Prostate gland (tissue), 2 donors: ENCODE measurements around the gene SORBS1. TPM values are rescaled to one million over a fixed set of nuclear protein-coding genes. Genes with fewer than 3 reads are reported as not detected.
A peak's percentile ranks its signal among the peaks of the same experiment; 100 is the strongest.

ENCODE experiments used
- DNase-seq: peaks from one replicate; pipeline ENCODE4 v3.0.0-alpha.2; 2019; ENCODE audit warnings: low spot score
- H3K27ac ChIP-seq, 2 donors: fragments of 200-600 bp; sonication (generic); 2 replicates each; pipeline ENCODE4 v1.5.1; 2017 to 2019
- H3K27me3 ChIP-seq: fragments of 200-600 bp; sonication (generic); replicated peaks from 2 replicates; pipeline ENCODE4 v1.5.1; 2019; ENCODE audit not compliant: insufficient read depth
- H3K36me3 ChIP-seq, 2 donors: fragments of 200-600 bp; sonication (generic); 1 replicate in 1 of 2; 2 replicates in 1 of 2; pipeline versions ENCODE4 v1.5.1 to v1.8.1; 2017 to 2019
- H3K4me1 ChIP-seq: fragments of 200-600 bp; sonication (generic); replicated peaks from 2 replicates; pipeline ENCODE4 v1.5.1; 2019
- H3K4me3 ChIP-seq, 2 donors: fragments of 200-600 bp; sonication (generic); 2 replicates each; pipeline ENCODE4 v1.5.1; 2017 to 2019
- H3K9me3 ChIP-seq: fragments of 200-600 bp; sonication (generic); 2 replicates; pipeline ENCODE4 v1.5.1; 2017
- CTCF ChIP-seq, 4 experiments: fragments of 200-600 bp in 2 of 4; fragments of 450-650 bp in 2 of 4; sonication (generic) in 2 of 4; IDR thresholded peaks; 1 replicate in 3 of 4; 2 replicates in 1 of 4; pipeline ENCODE4 v1.5.1; 2016 to 2019; ENCODE audit warnings: antibody characterized with exemption in 4 of 4, mild to moderate bottlenecking in 2 of 4, moderate library complexity in 2 of 4
- POLR2A ChIP-seq: fragments of 450-650 bp; IDR thresholded peaks from one replicate; pipeline ENCODE4 v1.6.1; 2016; ENCODE audit warnings: antibody characterized with exemption, mild to moderate bottlenecking
- POLR2AphosphoS5 ChIP-seq: sonication (generic); formaldehyde crosslinking; IDR thresholded peaks from one replicate; pipeline ENCODE4 v1.6.1; 2017; ENCODE audit warnings: antibody characterized with exemption
- WGBS: methylation state at CpG from one replicate; pipeline ENCODE4 v1.1.5; 2018; 5-methylcytosine and 5-hydroxymethylcytosine counted together
- intact Hi-C: fragments of 100-400 bp; cut with DNase I; formaldehyde crosslinking; loops from one replicate; pipeline ENCODE4 v1.14.2; 2022
- total RNA-seq, 2 donors: library from RNA; depleted of rRNA; stranded (reverse); fragments of >200 nt; gene quantifications; one replicate each; pipeline ENCODE4 v1.1.0, GENCODE V29; 2016

Gene SORBS1
- total RNA-seq, 2 donors from 2014 or later: 84.6 to 189 TPM

- Histone ChIP-seq H3K4me1 (no peaks in the 10 kb centered on the region), H3K27me3 (no peaks in the 10 kb centered on the region), H3K36me3 (no peaks in the 10 kb centered on the region), H3K9me3 (no peaks in the 10 kb centered on the region), H3K4me3 (no peak overlapping the region), H3K27ac (peak overlapping the region in 1 of 2 donors; percentile 36)
- TF ChIP-seq POLR2AphosphoS5: no peak
- no peak for TF ChIP-seq CTCF (IDR thresholded peaks at IDR 0.05)
- no peak for TF ChIP-seq POLR2A
- WGBS: 74% methylated on average over 2 of the region's 2 CpGs
- DNase-seq: no peak
- intact Hi-C loops: no loop called here
Observed at GRCh38 chr10:95458014-95458413, 103.2 kb downstream of the SORBS1 start.

- no peaks in the 10 kb centered on the region for H3K36me3 ChIP-seq
- TF ChIP-seq CTCF (IDR thresholded peaks at IDR 0.05) (no peak), POLR2A (no peak), POLR2AphosphoS5 (no peak)
- no peak for DNase-seq
- no peak overlapping the region for H3K4me3 ChIP-seq
- H3K4me1 ChIP-seq: no peaks in the 10 kb centered on the region
- intact Hi-C loops: no loop called here
- H3K9me3 ChIP-seq: no peaks in the 10 kb centered on the region
- H3K27ac ChIP-seq: peak overlapping the region; percentile 36 to 40
- WGBS: 63% methylated on average over 5 of the region's 5 CpGs
- no peaks in the 10 kb centered on the region for H3K27me3 ChIP-seq
Observed at GRCh38 chr10:95457319-95457886, 103.8 kb downstream of the SORBS1 start.

GRCh38 chr10:95456516-95456915 is 104.7 kb downstream of the SORBS1 start:
- peak; percentile 25 for DNase-seq
- Histone ChIP-seq H3K27me3 (no peaks in the 10 kb centered on the region), H3K4me3 (no peak overlapping the region), H3K4me1 (no peaks in the 10 kb centered on the region), H3K36me3 (no peaks in the 10 kb centered on the region), H3K9me3 (no peaks in the 10 kb centered on the region), H3K27ac (peak overlapping the region; percentile 36 to 40)
- intact Hi-C loops: no loop called here
- TF ChIP-seq POLR2A (no peak), CTCF (IDR thresholded peaks at IDR 0.05) (peak in 1 of 4 experiments; percentile 10)
- 52% methylated on average over 2 of the region's 2 CpGs for WGBS

- H3K4me3 ChIP-seq: no peak overlapping the region
Observed at GRCh38 chr10:95454940-95455339, 106.2 kb downstream of the SORBS1 start.

More at GRCh38 chr10:95454940-95455339, 106.2 kb downstream of the SORBS1 start:
- Histone ChIP-seq H3K4me1 (no peaks in the 10 kb centered on the region), H3K9me3 (no peaks in the 10 kb centered on the region), H3K27ac (peak overlapping the region in 1 of 2 donors; percentile 7), H3K27me3 (no peaks in the 10 kb centered on the region), H3K36me3 (no peaks in the 10 kb centered on the region)
- intact Hi-C loops: loop anchor here (5.0 kb wide), 1 partner anchor 62 kb away; no protein-coding TSS in a partner anchor
- 76% methylated on average over 4 of the region's 4 CpGs for WGBS
- no peak for DNase-seq
- TF ChIP-seq POLR2AphosphoS5 (no peak), POLR2A (no peak), CTCF (IDR thresholded peaks at IDR 0.05) (no peak)
